ENCODE measurements around the gene UBXN1.
"Not testable (repeated sequence)": the region's sequence is repeated elsewhere in the genome, so short reads cannot be mapped to it uniquely, and the experiment has no call there.

The UBXN1 gene

GRCh38 chr11:62705413-62705812 lies 26.5 kb upstream of the UBXN1 start:
- no peak for DNase-seq (ENCODE audit: low read depth)
- peak overlapping the region; percentile 56 for H3K4me3 ChIP-seq (ENCODE audit: control insufficient read depth, low read depth, low read length)
- no peak for TF ChIP-seq CTCF (IDR thresholded peaks at IDR 0.05; ENCODE audit: control insufficient read depth, insufficient read depth, low read depth, low read length, missing control alignments)

GRCh38 chr11:62703921-62704320 lies 25.0 kb upstream of the UBXN1 start:
- H3K4me3 ChIP-seq (ENCODE audit: control insufficient read depth, low read depth, low read length); DNase-seq (ENCODE audit: low read depth): not testable (repeated sequence)

GRCh38 chr11:62702246-62702645 lies 23.4 kb upstream of the UBXN1 start:
- no peak for TF ChIP-seq CTCF (IDR thresholded peaks at IDR 0.05; ENCODE audit: control insufficient read depth, insufficient read depth, low read depth, low read length, missing control alignments)
- H3K4me3 ChIP-seq (ENCODE audit: control insufficient read depth, low read depth, low read length), result no peak overlapping the region
- DNase-seq (ENCODE audit: low read depth), result no peak

GRCh38 chr11:62694455-62695167 lies 15.7 kb upstream of the UBXN1 start:
- DNase-seq (ENCODE audit: low read depth), result no peak
- H3K4me3 ChIP-seq (ENCODE audit: control insufficient read depth, low read depth, low read length), result no peak overlapping the region

GRCh38 chr11:62693624-62694023 lies 14.8 kb upstream of the UBXN1 start:
- not testable (repeated sequence) for H3K4me3 ChIP-seq (ENCODE audit: control insufficient read depth, low read depth, low read length); DNase-seq (ENCODE audit: low read depth)

More at GRCh38 chr11:62694455-62695167, 15.7 kb upstream of the UBXN1 start:
- peak; percentile 81 for TF ChIP-seq CTCF (IDR thresholded peaks at IDR 0.05; ENCODE audit: control insufficient read depth, insufficient read depth, low read depth, low read length, missing control alignments)

- TF ChIP-seq CTCF (IDR thresholded peaks at IDR 0.05; ENCODE audit: control insufficient read depth, insufficient read depth, low read depth, low read length, missing control alignments), result peak; percentile 3
- 0 out of 2 replicates have a peak within 1 kb of the TSS, but pooled peaks have one; percentile 0 for H3K4me3 ChIP-seq (ENCODE audit: control insufficient read depth, low read depth, low read length)
- DNase-seq (ENCODE audit: low read depth), result peak; percentile 91
These were observed 10.7 kb upstream of the UBXN1 start, which contains the start of gene LRRN4CL for GRCh38 chr11:62689421-62690183. LRRN4CL (minus strand) TSS chr11:62689530; CDS start chr11:62688508, 1,022 bp downstream.

- DNase-seq (ENCODE audit: low read depth), result no peak
- no peak for TF ChIP-seq CTCF (IDR thresholded peaks at IDR 0.05; ENCODE audit: control insufficient read depth, insufficient read depth, low read depth, low read length, missing control alignments)
- no peak overlapping the region for H3K4me3 ChIP-seq (ENCODE audit: control insufficient read depth, low read depth, low read length)
These were observed 9.6 kb upstream of the UBXN1 start for GRCh38 chr11:62688491-62688890.
